Ishikawa (cell line): ENCODE data around the gene ZNF440.

Experiments used
- CEBPB ChIP-seq: IDR thresholded peaks from 2 replicates; pipeline ENCODE4 v1.6.1; 2012
- CREB1 ChIP-seq: IDR thresholded peaks from 2 replicates; pipeline ENCODE4 v1.6.1; 2012; ENCODE audit warnings: low read depth
- EGR1 ChIP-seq: IDR thresholded peaks from 2 replicates; pipeline ENCODE4 v1.6.1; 2012
- EP300 ChIP-seq: IDR thresholded peaks from 2 replicates; pipeline ENCODE4 v1.6.1; 2012; ENCODE audit warnings: borderline replicate concordance
- FOXM1 ChIP-seq: IDR thresholded peaks from 2 replicates; pipeline ENCODE4 v1.6.1; 2012; ENCODE audit warnings: low read depth, borderline replicate concordance
- NFIC ChIP-seq: IDR thresholded peaks from 2 replicates; pipeline ENCODE4 v1.6.1; 2012
- RAD21 ChIP-seq: IDR thresholded peaks from 2 replicates; pipeline ENCODE4 v1.6.1; 2012; ENCODE audit warnings: low read depth
- TAF1 ChIP-seq: IDR thresholded peaks from 2 replicates; pipeline ENCODE4 v1.6.1; 2012; ENCODE audit warnings: low read depth, mild to moderate bottlenecking
- TCF12 ChIP-seq: IDR thresholded peaks from 2 replicates; pipeline ENCODE4 v1.6.1; 2012; ENCODE audit warnings: low read depth
- TEAD4 ChIP-seq: IDR thresholded peaks from 2 replicates; pipeline ENCODE4 v1.6.1; 2012
- YY1 ChIP-seq: IDR thresholded peaks from 2 replicates; pipeline ENCODE4 v1.6.1; 2012; ENCODE audit warnings: low read depth
- ZBTB7A ChIP-seq: IDR thresholded peaks from 2 replicates; pipeline ENCODE4 v1.6.1; 2012; ENCODE audit warnings: low read depth
- TF ChIP-seq, protein P1 (sequence below): IDR thresholded peaks from 2 replicates; pipeline ENCODE4 v1.6.1; 2012; ENCODE audit warnings: low read depth, mild to moderate bottlenecking
- TF ChIP-seq, protein P2 (sequence below): IDR thresholded peaks from 2 replicates; pipeline ENCODE4 v1.6.1; 2012
- TF ChIP-seq, protein P3 (sequence below): IDR thresholded peaks from 2 replicates; pipeline ENCODE4 v1.6.1; 2012

Gene ZNF440

DNA sequence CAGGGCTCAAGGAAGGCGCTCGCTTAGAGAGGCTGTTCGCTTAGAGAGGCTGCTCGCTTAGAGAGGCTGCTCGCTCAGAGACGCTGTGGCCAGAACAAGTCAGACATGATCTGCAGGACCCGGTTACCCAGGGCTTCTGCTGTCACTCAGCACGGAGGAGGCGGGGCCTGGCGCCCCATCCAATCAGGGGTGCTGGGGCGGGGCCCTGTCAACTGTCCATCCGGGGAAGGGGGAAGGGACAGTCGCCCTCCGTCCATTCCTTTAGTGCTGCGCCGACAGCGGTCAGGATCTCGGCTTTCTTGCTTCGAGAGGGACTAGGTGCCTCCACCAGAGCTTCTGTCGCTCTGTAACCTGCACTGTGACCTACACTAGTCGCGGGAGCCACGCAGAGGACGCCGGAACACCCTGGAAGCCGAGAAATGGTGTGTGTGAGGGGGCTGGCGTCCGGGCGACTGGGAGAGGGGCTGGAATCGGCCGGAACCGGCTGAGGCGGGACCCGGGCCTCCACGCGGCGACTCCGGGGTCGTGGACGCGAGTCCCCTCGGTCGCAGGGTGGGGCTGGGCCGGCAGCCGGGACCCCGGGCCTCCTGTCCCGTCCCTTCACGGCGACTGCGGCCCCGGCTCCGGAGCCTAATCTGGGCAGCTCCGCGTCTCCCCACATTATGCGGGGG is at the start of gene ZNF440:
ZNF440 (plus strand) TSS at position 245 of the 671 bp plus-strand sequence; CDS start at position 420, 175 bp downstream.
- no peak for TF ChIP-seq EP300
- TF ChIP-seq EGR1: no peak
- TF ChIP-seq TAF1: peak; percentile 94
- no peak for TF ChIP-seq RAD21
- TF ChIP-seq TEAD4: no peak
- peak; percentile 16; the same call in 1 of the 2 replicates for TF ChIP-seq TCF12
- TF ChIP-seq CEBPB: no peak
- peak; percentile 77 for TF ChIP-seq YY1
- TF ChIP-seq CREB1: no peak
- no peak for TF ChIP-seq FOXM1
- TF ChIP-seq NFIC: no peak
- TF ChIP-seq, protein P1, sequence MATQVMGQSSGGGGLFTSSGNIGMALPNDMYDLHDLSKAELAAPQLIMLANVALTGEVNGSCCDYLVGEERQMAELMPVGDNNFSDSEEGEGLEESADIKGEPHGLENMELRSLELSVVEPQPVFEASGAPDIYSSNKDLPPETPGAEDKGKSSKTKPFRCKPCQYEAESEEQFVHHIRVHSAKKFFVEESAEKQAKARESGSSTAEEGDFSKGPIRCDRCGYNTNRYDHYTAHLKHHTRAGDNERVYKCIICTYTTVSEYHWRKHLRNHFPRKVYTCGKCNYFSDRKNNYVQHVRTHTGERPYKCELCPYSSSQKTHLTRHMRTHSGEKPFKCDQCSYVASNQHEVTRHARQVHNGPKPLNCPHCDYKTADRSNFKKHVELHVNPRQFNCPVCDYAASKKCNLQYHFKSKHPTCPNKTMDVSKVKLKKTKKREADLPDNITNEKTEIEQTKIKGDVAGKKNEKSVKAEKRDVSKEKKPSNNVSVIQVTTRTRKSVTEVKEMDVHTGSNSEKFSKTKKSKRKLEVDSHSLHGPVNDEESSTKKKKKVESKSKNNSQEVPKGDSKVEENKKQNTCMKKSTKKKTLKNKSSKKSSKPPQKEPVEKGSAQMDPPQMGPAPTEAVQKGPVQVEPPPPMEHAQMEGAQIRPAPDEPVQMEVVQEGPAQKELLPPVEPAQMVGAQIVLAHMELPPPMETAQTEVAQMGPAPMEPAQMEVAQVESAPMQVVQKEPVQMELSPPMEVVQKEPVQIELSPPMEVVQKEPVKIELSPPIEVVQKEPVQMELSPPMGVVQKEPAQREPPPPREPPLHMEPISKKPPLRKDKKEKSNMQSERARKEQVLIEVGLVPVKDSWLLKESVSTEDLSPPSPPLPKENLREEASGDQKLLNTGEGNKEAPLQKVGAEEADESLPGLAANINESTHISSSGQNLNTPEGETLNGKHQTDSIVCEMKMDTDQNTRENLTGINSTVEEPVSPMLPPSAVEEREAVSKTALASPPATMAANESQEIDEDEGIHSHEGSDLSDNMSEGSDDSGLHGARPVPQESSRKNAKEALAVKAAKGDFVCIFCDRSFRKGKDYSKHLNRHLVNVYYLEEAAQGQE: no peak
- TF ChIP-seq, protein P2, sequence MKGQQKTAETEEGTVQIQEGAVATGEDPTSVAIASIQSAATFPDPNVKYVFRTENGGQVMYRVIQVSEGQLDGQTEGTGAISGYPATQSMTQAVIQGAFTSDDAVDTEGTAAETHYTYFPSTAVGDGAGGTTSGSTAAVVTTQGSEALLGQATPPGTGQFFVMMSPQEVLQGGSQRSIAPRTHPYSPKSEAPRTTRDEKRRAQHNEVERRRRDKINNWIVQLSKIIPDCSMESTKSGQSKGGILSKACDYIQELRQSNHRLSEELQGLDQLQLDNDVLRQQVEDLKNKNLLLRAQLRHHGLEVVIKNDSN: no peak
- peak; percentile 76; the same call in 1 of the 2 replicates for TF ChIP-seq ZBTB7A
- TF ChIP-seq, protein P3, sequence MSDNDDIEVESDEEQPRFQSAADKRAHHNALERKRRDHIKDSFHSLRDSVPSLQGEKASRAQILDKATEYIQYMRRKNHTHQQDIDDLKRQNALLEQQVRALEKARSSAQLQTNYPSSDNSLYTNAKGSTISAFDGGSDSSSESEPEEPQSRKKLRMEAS: peak; percentile 12; the same call in 1 of the 2 replicates

DNA sequence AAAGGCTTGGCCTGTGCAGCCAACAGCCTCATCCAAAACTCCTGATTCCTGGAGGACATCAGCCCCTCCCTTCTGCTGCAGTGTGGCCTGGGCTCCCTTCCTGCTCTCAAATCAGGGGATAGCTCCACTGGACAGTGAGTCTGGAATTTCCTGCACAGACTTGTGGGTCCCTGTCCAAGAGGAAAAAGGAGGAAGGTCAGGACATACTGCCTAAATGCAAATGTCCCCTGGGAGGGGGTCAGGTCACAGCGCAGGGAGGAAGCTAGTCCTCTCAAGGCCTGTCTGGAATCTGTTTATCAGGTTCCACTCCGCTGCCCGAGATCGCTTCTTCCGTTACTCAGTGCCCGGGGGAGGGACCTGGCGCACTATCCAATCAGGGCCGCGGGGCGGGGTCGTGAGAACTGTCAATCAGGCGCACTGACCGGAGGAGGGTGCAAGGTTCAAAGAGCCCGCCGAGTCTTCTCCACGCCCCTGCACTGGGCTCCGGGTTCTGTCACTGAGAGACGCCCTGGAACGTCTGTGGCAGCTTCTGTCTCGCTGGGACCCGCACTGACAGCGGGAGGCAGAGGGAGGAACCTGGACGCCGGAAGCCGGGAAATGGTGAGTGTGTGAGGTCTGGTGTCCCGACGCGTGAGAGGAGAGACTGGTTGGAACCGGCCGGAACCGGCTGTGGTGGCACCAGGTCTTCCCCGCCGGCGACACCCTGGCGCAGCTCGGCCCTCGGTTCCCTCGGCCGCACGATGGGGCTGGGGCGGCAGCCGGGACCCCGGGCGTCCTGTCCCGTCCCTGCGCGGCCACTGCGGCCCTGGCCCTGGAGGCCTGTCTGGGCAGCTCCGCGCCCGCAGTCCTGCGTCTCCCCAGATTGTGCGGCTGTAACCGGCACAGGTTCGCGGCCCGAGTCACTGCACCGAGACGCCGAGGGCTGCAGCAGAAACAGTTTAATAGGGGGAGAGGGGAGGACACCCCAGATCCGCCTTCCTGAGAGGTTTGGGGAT is 47.2 kb upstream of the ZNF440 start, which contains the start of gene ZNF441:
ZNF441 (plus strand) TSS at position 404 of the 995 bp plus-strand sequence; CDS start at position 598, 194 bp downstream.
- TF ChIP-seq TAF1 (0 out of 2 replicates have a peak, but pooled peaks have one; percentile 31), TCF12 (0 out of 2 replicates have a peak, but pooled peaks have one; percentile 30), TEAD4 (no peak), RAD21 (no peak), YY1 (0 out of 2 replicates have a peak, but pooled peaks have one; percentile 29)
- TF ChIP-seq, protein P3: peak; percentile 82

DNA sequence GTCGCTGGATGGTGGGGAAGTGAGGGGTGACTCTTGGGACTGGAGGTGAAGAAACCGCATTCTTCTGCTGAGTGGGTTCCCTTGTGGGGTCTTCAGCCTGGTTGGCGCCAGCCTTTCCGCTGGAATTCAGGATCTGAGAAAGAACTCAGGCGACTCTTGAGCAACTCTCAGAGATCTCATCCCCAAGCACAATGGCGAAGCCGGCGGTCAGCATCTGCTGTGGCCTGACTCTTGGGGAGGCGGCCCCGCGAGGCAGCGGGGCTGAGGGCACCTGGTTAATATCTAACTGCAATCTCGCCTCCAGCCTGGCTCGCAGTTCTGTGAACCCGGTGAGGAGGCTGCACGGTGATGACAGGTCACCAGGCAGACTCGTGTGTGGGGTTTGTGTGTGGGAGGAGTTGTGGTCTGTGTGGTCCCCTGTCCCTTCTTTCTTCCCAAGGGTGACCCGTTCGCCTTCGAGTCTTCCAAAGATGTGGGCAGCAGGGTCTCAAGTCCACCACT is 46.4 kb upstream of the ZNF440 start:
- TF ChIP-seq TCF12: no peak
- no peak for TF ChIP-seq CREB1
- TF ChIP-seq RAD21: no peak
- TF ChIP-seq, protein P1: no peak
- no peak for TF ChIP-seq ZBTB7A
- TF ChIP-seq YY1: no peak
- TF ChIP-seq, protein P3: no peak
- TF ChIP-seq EP300: no peak
- no peak for TF ChIP-seq EGR1
- TF ChIP-seq CEBPB: no peak
- no peak for TF ChIP-seq FOXM1
- TF ChIP-seq, protein P2: no peak
- no peak for TF ChIP-seq TAF1

DNA sequence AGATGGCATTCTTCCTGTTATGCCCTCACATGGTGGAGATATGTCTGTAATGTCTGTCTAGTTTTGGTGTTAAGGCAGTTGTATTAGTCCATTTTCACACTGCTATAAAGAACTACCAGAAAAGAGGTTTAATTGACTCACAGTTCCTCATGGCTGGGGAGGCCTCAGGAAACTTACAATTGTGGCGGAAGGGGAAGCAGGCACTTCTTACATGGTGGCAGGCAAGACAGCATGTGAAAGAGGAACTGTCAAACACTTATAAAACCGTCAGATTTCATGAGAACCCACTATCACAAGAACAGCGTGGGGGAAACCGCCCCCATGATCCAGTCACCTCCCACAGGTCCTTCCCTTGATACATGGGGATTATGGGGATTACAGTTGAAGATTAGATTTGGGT is 44.1 kb upstream of the ZNF440 start:
- TF ChIP-seq RAD21 (no peak), NFIC (no peak), CREB1 (no peak), FOXM1 (no peak), ZBTB7A (no peak), EGR1 (no peak), YY1 (no peak), TEAD4 (no peak), CEBPB (no peak), TAF1 (no peak), TCF12 (no peak), EP300 (no peak)
- TF ChIP-seq, protein P1: no peak
- TF ChIP-seq, protein P3: no peak
- TF ChIP-seq, protein P2: no peak
